Endothelial cell of umbilical vein (primary cell): ENCODE data around the gene EHD3.

Experiments
- CTCF ChIP-seq, 2 donors: IDR thresholded peaks; 1 replicate in 1 of 2; 2 replicates in 1 of 2; pipeline ENCODE4 v1.5.1; 2011; ENCODE audit warnings: low read length in 2 of 2, mild to moderate bottlenecking in 2 of 2, moderate library complexity in 2 of 2, control low read depth in 1 of 2, inconsistent platforms in 1 of 2, low read depth in 1 of 2; ENCODE audit not compliant: insufficient read depth in 1 of 2; ENCODE audit errors: extremely low read depth in 1 of 2
- POLR2AphosphoS5 ChIP-seq: IDR thresholded peaks from 2 replicates; pipeline ENCODE4 v1.6.1; 2012; ENCODE audit warnings: low read depth, mild to moderate bottlenecking, control low read depth, low read length, moderate library complexity; ENCODE audit not compliant: insufficient read depth
- TF ChIP-seq, protein P1 (sequence below): IDR thresholded peaks from 2 replicates; pipeline ENCODE4 v1.6.1; 2011; ENCODE audit not compliant: insufficient read depth, insufficient read length

GRCh38 chr2:31240381-31241365, 6.7 kb downstream of the EHD3 start:
- TF ChIP-seq CTCF (IDR thresholded peaks at IDR 0.05; ENCODE audit: extremely low read depth in 1 of 2, insufficient read depth in 1 of 2, low read depth in 1 of 2, low read length in 2 of 2): no peak
- TF ChIP-seq, protein P1, sequence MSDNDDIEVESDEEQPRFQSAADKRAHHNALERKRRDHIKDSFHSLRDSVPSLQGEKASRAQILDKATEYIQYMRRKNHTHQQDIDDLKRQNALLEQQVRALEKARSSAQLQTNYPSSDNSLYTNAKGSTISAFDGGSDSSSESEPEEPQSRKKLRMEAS: no peak
- TF ChIP-seq POLR2AphosphoS5: no peak
